SK-N-SH (cell line): ENCODE results near the gene PRM1. TPM values are rescaled to one million over a fixed set of nuclear protein-coding genes. Genes with fewer than 3 reads are reported as not detected.

Source experiments
- CTCF ChIA-PET: fragments of 300-600, 350-600 bp; formaldehyde crosslinking; extraction: SDS; loops from one replicate; lab custom pipeline; 2021; lab: Yijun Ruan, JAX
- POLR2A ChIA-PET: fragments of 350-600 bp; sonication (Branson Sonifier 250); formaldehyde crosslinking; extraction: SDS; loops from one replicate; lab custom pipeline; 2020; ENCODE audit warnings: antibody characterized with exemption, inconsistent platforms; lab: Yijun Ruan, JAX
- DNase-seq: peaks from one replicate; pipeline ENCODE4 v3.0.0; 2012
- H2AFZ ChIP-seq: fragments of 200-600 bp; sonication (generic); 2 replicates; pipeline ENCODE4 v1.8.1; 2016; ENCODE audit warnings: antibody characterized with exemption, mild to moderate bottlenecking, low read depth
- H3F3A ChIP-seq: fragments of 200-600 bp; sonication (generic); replicated peaks from 2 replicates; pipeline ENCODE3; 2016; ENCODE audit warnings: antibody characterized with exemption, mild to moderate bottlenecking; ENCODE audit not compliant: insufficient read depth
- H3K27ac ChIP-seq, 2 experiments: fragments of 200-500 bp in 1 of 2; fragments of 200-600 bp in 1 of 2; sonication (Bioruptor generic) in 1 of 2; sonication (generic), shearing (Covaris generic) in 1 of 2; 2 replicates each; pipeline versions ENCODE4 v1.5.1 to v1.6.1; 2014 to 2016; ENCODE audit warnings: low read depth in 2 of 2, inconsistent platforms in 1 of 2, low read length in 1 of 2, mild to moderate bottlenecking in 1 of 2, mixed read lengths in 1 of 2
- H3K27me3 ChIP-seq: fragments of 200-600 bp; sonication (generic), shearing (Covaris generic); 2 replicates; pipeline ENCODE4 v1.6.1; 2016; ENCODE audit warnings: mixed run types; ENCODE audit not compliant: insufficient read depth
- H3K36me3 ChIP-seq, 2 experiments: fragments of 200-500 bp in 1 of 2; fragments of 200-600 bp in 1 of 2; sonication (Bioruptor generic) in 1 of 2; sonication (generic) in 1 of 2; replicated peaks in 1 of 2; 2 replicates each; pipeline versions ENCODE3 to v1.5.1; 2014 to 2016; ENCODE audit warnings: low read length in 1 of 2, mild to moderate bottlenecking in 1 of 2; ENCODE audit not compliant: insufficient read depth in 2 of 2, control insufficient read depth in 1 of 2
- H3K4me1 ChIP-seq, 2 experiments: fragments of 200-500 bp in 1 of 2; fragments of 200-600 bp in 1 of 2; sonication (Bioruptor generic) in 1 of 2; sonication (generic), shearing (Covaris generic) in 1 of 2; 2 replicates each; pipeline versions ENCODE4 v1.5.1 to v1.6.1; 2014 to 2016; ENCODE audit warnings: low read depth in 1 of 2, low read length in 1 of 2, mixed run types in 1 of 2; ENCODE audit not compliant: insufficient read depth in 2 of 2, control insufficient read depth in 1 of 2
- H3K4me2 ChIP-seq: fragments of 200-600 bp; sonication (generic), shearing (Covaris generic); 2 replicates; pipeline ENCODE4 v1.6.1; 2017; ENCODE audit warnings: mixed run types
- H3K4me3 ChIP-seq, 2 experiments: fragments of 200-500 bp in 1 of 2; fragments of 200-600 bp in 1 of 2; sonication (Bioruptor generic) in 1 of 2; sonication (generic), shearing (Covaris generic) in 1 of 2; 2 replicates each; pipeline versions ENCODE4 v1.5.1 to v1.8.1; 2014 to 2016; ENCODE audit warnings: low read depth in 2 of 2, inconsistent platforms in 1 of 2, low read length in 1 of 2, mild to moderate bottlenecking in 1 of 2, mixed read lengths in 1 of 2, moderate library complexity in 1 of 2
- H3K79me2 ChIP-seq: fragments of 200-600 bp; sonication (generic); 2 replicates; pipeline ENCODE4 v1.8.1; 2017; ENCODE audit warnings: mild to moderate bottlenecking; ENCODE audit not compliant: insufficient read depth
- H3K9ac ChIP-seq: fragments of 200-600 bp; sonication (generic); 2 replicates; pipeline ENCODE4 v1.6.1; 2017; ENCODE audit warnings: mixed run types
- H3K9me2 ChIP-seq: fragments of 200-600 bp; sonication (generic); 2 replicates; pipeline ENCODE4 v1.6.1; 2017; ENCODE audit warnings: mixed run types
- H3K9me3 ChIP-seq: fragments of 200-600 bp; sonication (generic); 2 replicates; pipeline ENCODE4 v1.6.1; 2017; ENCODE audit warnings: mixed run types, mild to moderate bottlenecking, moderate library complexity
- H4K20me1 ChIP-seq: fragments of 200-600 bp; sonication (generic); 2 replicates; pipeline ENCODE4 v1.6.1; 2017; ENCODE audit warnings: mild to moderate bottlenecking, mixed run types; ENCODE audit not compliant: insufficient read depth
- GABPA ChIP-seq: IDR thresholded peaks from 2 replicates; pipeline ENCODE4 v1.4.0; 2012; ENCODE audit warnings: low read depth, mild to moderate bottlenecking
- GATA2 ChIP-seq: sonication (generic); formaldehyde crosslinking; IDR thresholded peaks from 2 replicates; pipeline ENCODE4 v1.5.0; 2020; ENCODE audit warnings: mild to moderate bottlenecking, missing genetic modification reagents
- IRF3 ChIP-seq: fragments of 150-350 bp; IDR thresholded peaks from 2 replicates; pipeline ENCODE4 v1.6.1; 2016; ENCODE audit warnings: mild to moderate bottlenecking, low read depth, low read length
- JUND ChIP-seq: IDR thresholded peaks from 2 replicates; pipeline ENCODE4 v1.4.0; 2012
- MXI1 ChIP-seq: IDR thresholded peaks from 2 replicates; pipeline ENCODE4 v1.6.1; 2012; ENCODE audit warnings: mild to moderate bottlenecking, low read depth, low read length, improper control_type of control experiment
- NFIC ChIP-seq: IDR thresholded peaks from 2 replicates; pipeline ENCODE4 v1.4.0; 2012; ENCODE audit warnings: borderline replicate concordance
- RAD21 ChIP-seq: IDR thresholded peaks from 2 replicates; pipeline ENCODE4 v1.6.1; 2012; ENCODE audit warnings: mild to moderate bottlenecking, low read length
- REST ChIP-seq: IDR thresholded peaks from 2 replicates; pipeline ENCODE4 v1.6.1; 2012; ENCODE audit warnings: mild to moderate bottlenecking, low read depth, low read length, moderate library complexity
- RFX5 ChIP-seq: IDR thresholded peaks from 2 replicates; pipeline ENCODE4 v1.6.1; 2012; ENCODE audit warnings: mild to moderate bottlenecking, improper control_type of control experiment, low read length
- SMC3 ChIP-seq: IDR thresholded peaks from 2 replicates; pipeline ENCODE4 v1.6.1; 2012; ENCODE audit warnings: low read depth, low read length, improper control_type of control experiment
- TAF1 ChIP-seq: IDR thresholded peaks from 2 replicates; pipeline ENCODE4 v1.6.1; 2012; ENCODE audit warnings: low read depth, mild to moderate bottlenecking, low read length, moderate library complexity, borderline replicate concordance
- TCF12 ChIP-seq: IDR thresholded peaks from 2 replicates; pipeline ENCODE4 v1.4.0; 2012
- TEAD4 ChIP-seq: IDR thresholded peaks from 2 replicates; pipeline ENCODE4 v1.4.0; 2012; ENCODE audit warnings: mild to moderate bottlenecking, borderline replicate concordance; ENCODE audit not compliant: insufficient read depth
- USF1 ChIP-seq: IDR thresholded peaks from 2 replicates; pipeline ENCODE4 v1.4.0; 2012; ENCODE audit warnings: low read depth, borderline replicate concordance
- USF2 ChIP-seq: fragments of 150-350 bp; IDR thresholded peaks from 2 replicates; pipeline ENCODE4 v1.6.1; 2017; ENCODE audit warnings: antibody characterized with exemption, low read length, low read depth, borderline replicate concordance
- YY1 ChIP-seq: IDR thresholded peaks from 2 replicates; pipeline ENCODE4 v1.4.0; 2012; ENCODE audit warnings: low read depth, mild to moderate bottlenecking
- ZBTB33 ChIP-seq: IDR thresholded peaks from 2 replicates; pipeline ENCODE4 v1.4.0; 2012; ENCODE audit warnings: low read depth, borderline replicate concordance
- whole genome bisulfite sequencing: methylation state at CpG from one replicate; pipeline ENCODE4 v1.1.6; 2017; ENCODE audit warnings: low lambda C conversion rate; 5-methylcytosine and 5-hydroxymethylcytosine counted together
- polyA plus RNA-seq, 3 experiments: library from polyadenylated mRNA; depleted of rRNA; stranded (reverse); fragments of >200 nt; gene quantifications; 2 replicates each; pipeline ENCODE4 v1.2.3, GENCODE V29; 2012

PRM1 gene
- polyA plus RNA-seq, 1 of the 3 experiments (the other 2 are of a cell fraction) = not detected

DNA sequence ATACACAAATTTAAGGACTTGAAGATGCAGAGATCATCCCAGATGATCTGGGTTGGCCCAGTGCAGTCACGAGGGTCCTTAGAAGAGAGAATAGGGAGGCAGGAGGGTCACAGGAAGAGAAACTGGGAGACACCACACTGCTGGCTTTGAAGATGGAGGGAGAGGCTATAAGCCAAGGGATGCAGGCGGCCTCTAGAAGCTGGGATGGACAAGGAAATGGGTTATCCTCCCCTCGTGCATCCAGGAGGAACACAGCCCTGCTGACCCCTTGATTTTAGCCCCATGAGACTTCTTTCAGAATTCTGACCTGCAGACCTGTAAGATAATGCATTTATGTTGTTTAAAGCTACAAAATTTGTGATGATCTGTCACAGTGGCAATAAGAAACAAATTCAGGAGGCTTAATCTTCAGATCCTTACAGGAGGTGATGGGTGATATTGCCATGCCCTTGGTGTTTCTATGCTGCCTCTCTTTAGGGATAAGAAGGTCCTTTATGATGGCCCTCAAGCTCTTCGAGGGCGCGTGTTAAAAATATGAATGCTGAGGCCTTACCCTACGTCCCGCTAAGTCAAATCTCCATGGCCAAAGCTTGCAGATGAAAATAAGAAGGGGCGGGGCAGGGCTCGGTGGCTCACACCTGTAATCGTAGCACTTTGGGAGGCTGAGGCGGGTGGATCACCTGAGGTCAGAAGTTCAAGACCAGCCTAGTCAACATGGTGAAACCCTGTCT is 3.4 kb downstream of the PRM1 start:
- CTCF ChIA-PET = no interaction called here
- no peaks in the 10 kb centered on the region for H3K9me3 ChIP-seq
- no peaks in the 10 kb centered on the region for H3K79me2 ChIP-seq
- TF ChIP-seq TEAD4 (no peak), TAF1 (no peak)
- no peaks in the 10 kb centered on the region for H3K9me2 ChIP-seq
- no peak overlapping the region for H2AFZ ChIP-seq
- H3K27ac ChIP-seq = no peak overlapping the region
- 76% methylated on average over 12 of the region's 12 CpGs for WGBS
- H3K4me1 ChIP-seq = no peaks in the 10 kb centered on the region
- H4K20me1 ChIP-seq = no peaks in the 10 kb centered on the region
- no peak for DNase-seq
- no peak overlapping the region for H3K4me3 ChIP-seq
- H3K9ac ChIP-seq = no peak overlapping the region
- POLR2A ChIA-PET = no interaction called here
- H3K4me2 ChIP-seq = no peak overlapping the region
- no peaks in the 10 kb centered on the region for H3K36me3 ChIP-seq
- H3F3A ChIP-seq = no peaks in the 10 kb centered on the region
- no peaks in the 10 kb centered on the region; the same call in none of the 2 replicates for H3K27me3 ChIP-seq

DNA sequence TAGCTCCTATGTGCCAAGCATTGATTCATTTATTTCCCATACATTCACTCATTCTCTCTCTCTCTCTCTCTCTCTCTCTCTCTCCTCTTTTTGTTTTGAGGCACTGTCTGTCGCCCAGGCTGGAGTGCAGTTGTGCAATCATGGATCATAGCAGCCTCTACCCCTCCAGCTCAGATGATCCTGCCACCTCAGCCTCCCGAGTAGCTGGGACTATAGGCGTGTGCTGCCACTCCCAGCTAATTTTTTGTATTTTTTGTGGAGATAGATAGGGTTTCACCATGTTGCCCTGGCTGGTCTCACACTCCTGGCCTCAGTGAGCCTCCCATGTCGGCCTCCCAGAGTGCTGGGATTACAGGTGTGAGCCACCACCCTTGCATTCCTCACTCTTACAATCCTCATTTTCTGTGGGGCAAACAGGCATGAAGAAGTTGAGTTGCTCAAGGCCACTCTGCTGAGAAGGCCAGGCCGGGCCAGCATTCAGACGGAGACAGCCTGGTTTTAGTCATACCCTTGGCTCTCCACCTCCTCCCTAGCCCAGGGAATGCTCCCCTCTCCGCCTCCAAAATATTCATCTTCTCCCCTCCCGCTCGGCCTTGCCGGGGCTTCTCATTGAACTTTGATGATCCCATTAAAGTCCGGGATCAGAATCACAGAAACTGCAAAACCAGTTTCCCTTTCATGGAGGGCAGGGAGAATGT is 4.1 kb downstream of the PRM1 start:
- ChIA-PET CTCF (interaction anchor here (0.8 to 1.4 kb wide), 3 partner anchors 20 to 265 kb away, joined by 3 to 5 read pairs (median 4); partner anchors contain the start of gene SOCS1), POLR2A (no interaction called here)
- DNase-seq = no peak

More for the DNA sequence above, 4.1 kb downstream of the PRM1 start:
- no peaks in the 10 kb centered on the region for H3K9me2 ChIP-seq
- H3K4me2 ChIP-seq = no peak overlapping the region
- H3K79me2 ChIP-seq = no peaks in the 10 kb centered on the region
- H2AFZ ChIP-seq = no peak overlapping the region
- TF ChIP-seq TCF12 (no peak), RFX5 (no peak), MXI1 (no peak), USF2 (no peak), SMC3 (no peak), TEAD4 (no peak), NFIC (no peak), GABPA (no peak), USF1 (no peak), JUND (no peak), IRF3 (no peak), GATA2 (no peak), REST (no peak), RAD21 (no peak), YY1 (no peak), ZBTB33 (no peak)
- TF ChIP-seq, all 33 proteins: peak for 0
- Histone ChIP-seq H3K27me3 (no peaks in the 10 kb centered on the region; the same call in none of the 2 replicates), H3K9me3 (no peaks in the 10 kb centered on the region), H3K9ac (no peak overlapping the region), H3K36me3 (no peaks in the 10 kb centered on the region), H3K4me1 (no peaks in the 10 kb centered on the region), H3F3A (no peaks in the 10 kb centered on the region), H3K27ac (no peak overlapping the region), H3K4me3 (no peak overlapping the region), H4K20me1 (no peaks in the 10 kb centered on the region)
- WGBS = 76% methylated on average over 11 of the region's 11 CpGs
